GM12801 (cell line): Measurements from ENCODE around the gene SPOCD1.

ENCODE experiments used
- TF ChIP-seq, protein P1 (sequence below): IDR thresholded peaks from one replicate; pipeline ENCODE4 v1.5.1; 2011; ENCODE audit warnings: control low read depth; ENCODE audit not compliant: insufficient read length; ENCODE audit errors: extremely low read depth

SPOCD1 gene

DNA sequence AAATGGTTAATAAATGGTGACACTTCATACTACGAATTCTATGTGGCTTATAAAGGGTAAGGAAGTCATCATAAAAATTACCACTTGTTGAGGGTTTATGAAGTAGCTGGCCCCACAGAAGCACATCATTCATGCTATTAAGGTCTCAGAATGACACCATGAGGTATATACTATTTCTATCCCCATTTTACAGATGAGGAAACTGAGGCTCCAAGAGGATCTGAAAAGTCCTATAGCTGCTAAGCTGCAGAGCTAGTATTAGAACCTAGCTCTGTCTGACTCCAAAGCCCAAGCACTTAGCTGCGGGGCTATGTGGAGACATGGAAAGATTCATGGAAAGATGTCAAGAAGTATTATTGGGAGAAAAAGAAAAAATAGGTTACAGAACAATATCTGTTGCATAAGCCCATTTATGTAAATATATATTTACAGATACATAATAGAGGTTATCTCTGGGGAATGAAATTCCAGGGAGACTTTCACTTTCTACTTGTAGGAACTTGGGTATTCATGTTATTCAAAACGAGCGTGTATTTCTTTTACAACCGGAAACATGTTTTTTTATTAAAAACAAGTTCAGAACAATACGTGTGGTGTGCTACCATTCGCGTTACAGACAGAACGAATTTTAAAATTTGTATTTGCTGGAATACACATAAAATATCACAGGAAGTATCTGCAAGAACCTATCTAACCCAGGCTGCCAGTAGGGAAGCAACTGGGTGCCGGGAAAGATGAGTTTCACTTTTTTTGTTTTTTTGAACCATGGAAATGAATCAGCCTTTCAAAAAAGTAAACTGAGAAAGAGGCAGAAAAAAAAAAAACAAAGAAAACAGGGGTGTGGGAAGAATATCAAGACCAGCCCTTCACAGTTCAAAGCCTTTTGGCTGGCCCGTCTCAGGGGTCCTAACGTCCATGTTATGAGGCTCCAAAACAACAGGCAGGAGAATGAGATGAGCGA, 13.4 kb downstream of the SPOCD1 start:
- TF ChIP-seq, protein P1, sequence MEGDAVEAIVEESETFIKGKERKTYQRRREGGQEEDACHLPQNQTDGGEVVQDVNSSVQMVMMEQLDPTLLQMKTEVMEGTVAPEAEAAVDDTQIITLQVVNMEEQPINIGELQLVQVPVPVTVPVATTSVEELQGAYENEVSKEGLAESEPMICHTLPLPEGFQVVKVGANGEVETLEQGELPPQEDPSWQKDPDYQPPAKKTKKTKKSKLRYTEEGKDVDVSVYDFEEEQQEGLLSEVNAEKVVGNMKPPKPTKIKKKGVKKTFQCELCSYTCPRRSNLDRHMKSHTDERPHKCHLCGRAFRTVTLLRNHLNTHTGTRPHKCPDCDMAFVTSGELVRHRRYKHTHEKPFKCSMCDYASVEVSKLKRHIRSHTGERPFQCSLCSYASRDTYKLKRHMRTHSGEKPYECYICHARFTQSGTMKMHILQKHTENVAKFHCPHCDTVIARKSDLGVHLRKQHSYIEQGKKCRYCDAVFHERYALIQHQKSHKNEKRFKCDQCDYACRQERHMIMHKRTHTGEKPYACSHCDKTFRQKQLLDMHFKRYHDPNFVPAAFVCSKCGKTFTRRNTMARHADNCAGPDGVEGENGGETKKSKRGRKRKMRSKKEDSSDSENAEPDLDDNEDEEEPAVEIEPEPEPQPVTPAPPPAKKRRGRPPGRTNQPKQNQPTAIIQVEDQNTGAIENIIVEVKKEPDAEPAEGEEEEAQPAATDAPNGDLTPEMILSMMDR = no peak

GRCh38 chr1:31801458-31801857, 14.4 kb downstream of the SPOCD1 start:
- TF ChIP-seq, protein P1 = no peak

DNA sequence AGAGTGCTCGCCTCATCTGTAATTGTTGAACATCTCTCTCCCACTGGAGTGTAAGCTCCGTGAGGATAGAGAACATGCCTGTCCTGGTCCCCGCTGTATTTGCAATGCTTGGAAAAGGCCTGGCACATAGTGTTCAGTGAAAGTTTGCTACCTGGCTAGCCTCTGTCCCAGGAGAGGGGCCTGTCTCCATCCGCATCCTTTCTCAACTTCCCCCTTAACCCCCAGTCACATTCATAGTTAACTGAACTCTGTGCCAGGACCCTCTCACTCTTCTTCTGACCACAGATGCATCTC, 15.2 kb downstream of the SPOCD1 start:
- TF ChIP-seq, protein P1 = no peak

- TF ChIP-seq, protein P1 = no peak
Measured at GRCh38 chr1:31799895-31800673, 15.7 kb downstream of the SPOCD1 start.

GRCh38 chr1:31799196-31799894, 16.5 kb downstream of the SPOCD1 start:
- TF ChIP-seq, protein P1 = no peak

DNA sequence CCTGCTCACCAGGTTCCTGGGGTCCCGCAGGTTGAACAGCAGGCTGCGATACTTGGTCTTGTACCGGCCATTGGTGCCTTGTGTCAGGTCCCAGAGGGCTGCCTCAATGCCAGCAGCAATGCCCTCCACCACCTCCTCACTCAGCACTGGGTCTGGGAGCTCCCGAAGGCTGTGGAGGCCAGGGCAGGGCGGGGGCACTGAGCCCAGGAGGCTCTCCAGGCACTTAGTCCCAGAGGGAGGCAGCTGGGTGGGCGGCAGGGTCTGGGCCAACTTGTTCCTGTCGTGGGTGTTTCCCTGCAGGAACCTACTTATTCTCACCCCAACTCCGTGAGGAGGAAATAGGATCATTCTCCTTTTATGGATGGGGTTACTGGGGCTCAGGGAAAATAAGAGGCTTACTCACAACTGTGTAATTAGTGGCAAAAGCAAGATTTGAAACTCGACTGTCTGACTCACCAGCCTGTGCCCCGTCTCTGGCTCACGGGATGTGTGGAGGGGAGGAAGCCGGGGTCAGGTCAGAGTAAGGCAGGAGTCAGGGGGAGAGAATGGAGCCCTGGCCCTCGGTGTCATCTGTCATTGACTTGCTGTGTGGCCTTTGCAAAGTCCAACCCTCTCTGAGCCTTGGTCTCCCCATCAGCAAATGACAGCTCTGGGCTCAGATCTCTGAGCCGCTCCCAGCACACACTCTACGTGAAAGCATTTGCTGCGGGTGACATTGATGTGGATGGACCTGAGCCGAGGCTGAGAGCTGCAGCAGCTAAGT, 17.2 kb downstream of the SPOCD1 start:
- TF ChIP-seq, protein P1 = no peak
